Measurements from ENCODE around the gene SELENON. TPM values are rescaled to one million over a fixed set of nuclear protein-coding genes. Genes with fewer than 3 reads are reported as not detected.

Gene SELENON
- total RNA-seq, 1 donor from 2014 or later, result 64.1 TPM

DNA sequence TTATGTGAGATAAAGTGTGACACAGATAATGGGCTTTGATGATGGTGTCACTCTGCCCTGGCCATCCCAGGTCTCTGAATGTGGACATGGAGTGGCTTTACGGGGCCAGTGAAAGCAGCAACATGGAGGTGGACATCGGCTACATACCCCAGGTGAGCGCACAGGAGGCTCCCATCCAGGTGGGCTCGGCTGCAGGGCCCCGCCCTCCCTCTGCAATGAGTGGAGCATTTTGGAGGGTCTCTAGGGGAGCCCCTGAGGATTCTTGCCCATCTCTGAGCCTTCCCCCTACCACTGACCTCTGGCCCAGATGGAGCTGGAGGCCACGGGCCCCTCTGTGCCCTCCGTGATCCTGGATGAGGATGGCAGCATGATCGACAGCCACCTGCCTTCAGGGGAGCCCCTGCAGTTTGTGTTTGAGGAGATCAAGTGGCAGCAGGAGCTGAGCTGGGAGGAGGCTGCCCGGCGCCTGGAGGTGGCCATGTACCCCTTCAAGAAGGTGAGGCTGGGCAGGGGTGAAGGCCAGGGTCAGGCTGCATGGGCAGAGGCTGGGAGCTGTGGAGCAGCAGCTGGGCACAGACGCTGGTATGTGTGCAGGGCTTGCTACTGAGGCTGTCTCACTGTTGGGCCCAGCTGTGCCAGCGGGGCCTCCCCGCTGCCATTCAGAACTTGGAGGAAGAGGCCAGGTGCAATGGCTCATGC, 11.5 kb downstream of the SELENON start:
- Mint-ChIP-seq H3K27me3 (ENCODE audit: low read depth, unreplicated experiment) (no peaks in the 10 kb centered on the region), H3K27ac (ENCODE audit: unreplicated experiment) (no peak overlapping the region), H3K4me3 (ENCODE audit: unreplicated experiment) (no peak overlapping the region), H3K4me1 (ENCODE audit: low read depth, unreplicated experiment) (no peaks in the 10 kb centered on the region), H3K36me3 (ENCODE audit: low read depth, unreplicated experiment) (peaks cover 10% of the 10 kb centered on the region), H3K9me3 (ENCODE audit: unreplicated experiment) (peaks cover 2% of the 10 kb centered on the region)
- Histone ChIP-seq H3K79me2 (ENCODE audit: insufficient read depth, low read length) (no peaks in the 10 kb centered on the region), H3K36me3 (ENCODE audit: insufficient read depth, low read length) (peaks cover 3% of the 10 kb centered on the region), H3K9me3 (ENCODE audit: insufficient read depth, low read depth, low read length) (no peaks in the 10 kb centered on the region), H3K9ac (ENCODE audit: low read length) (peak overlapping the region; percentile 46), H3K4me3 (ENCODE audit: insufficient read depth, low read depth, low read length) (no peak overlapping the region), H3K4me1 (ENCODE audit: insufficient read depth, low read length) (peaks cover under 1% of the 10 kb centered on the region), H3K27me3 (ENCODE audit: insufficient read depth, low read length) (no peaks in the 10 kb centered on the region), H4K20me1 (ENCODE audit: insufficient read depth, low read length) (peaks cover 18% of the 10 kb centered on the region), H3K4me2 (ENCODE audit: low read length) (no peak overlapping the region), H3K27ac (ENCODE audit: low read depth, low read length) (no peak overlapping the region), H2AFZ (ENCODE audit: low read depth, low read length) (no peak overlapping the region)
- DNase-seq (ENCODE audit: low read depth) (no peak), FAIRE-seq (no peak)
- no peak for TF ChIP-seq EZH2 (IDR thresholded peaks at IDR 0.05; ENCODE audit: insufficient read depth, low read length)
- TF ChIP-seq, protein P1, sequence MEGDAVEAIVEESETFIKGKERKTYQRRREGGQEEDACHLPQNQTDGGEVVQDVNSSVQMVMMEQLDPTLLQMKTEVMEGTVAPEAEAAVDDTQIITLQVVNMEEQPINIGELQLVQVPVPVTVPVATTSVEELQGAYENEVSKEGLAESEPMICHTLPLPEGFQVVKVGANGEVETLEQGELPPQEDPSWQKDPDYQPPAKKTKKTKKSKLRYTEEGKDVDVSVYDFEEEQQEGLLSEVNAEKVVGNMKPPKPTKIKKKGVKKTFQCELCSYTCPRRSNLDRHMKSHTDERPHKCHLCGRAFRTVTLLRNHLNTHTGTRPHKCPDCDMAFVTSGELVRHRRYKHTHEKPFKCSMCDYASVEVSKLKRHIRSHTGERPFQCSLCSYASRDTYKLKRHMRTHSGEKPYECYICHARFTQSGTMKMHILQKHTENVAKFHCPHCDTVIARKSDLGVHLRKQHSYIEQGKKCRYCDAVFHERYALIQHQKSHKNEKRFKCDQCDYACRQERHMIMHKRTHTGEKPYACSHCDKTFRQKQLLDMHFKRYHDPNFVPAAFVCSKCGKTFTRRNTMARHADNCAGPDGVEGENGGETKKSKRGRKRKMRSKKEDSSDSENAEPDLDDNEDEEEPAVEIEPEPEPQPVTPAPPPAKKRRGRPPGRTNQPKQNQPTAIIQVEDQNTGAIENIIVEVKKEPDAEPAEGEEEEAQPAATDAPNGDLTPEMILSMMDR (IDR thresholded peaks at IDR 0.05; ENCODE audit: insufficient read depth, low read depth, low read length), result no peak

DNA sequence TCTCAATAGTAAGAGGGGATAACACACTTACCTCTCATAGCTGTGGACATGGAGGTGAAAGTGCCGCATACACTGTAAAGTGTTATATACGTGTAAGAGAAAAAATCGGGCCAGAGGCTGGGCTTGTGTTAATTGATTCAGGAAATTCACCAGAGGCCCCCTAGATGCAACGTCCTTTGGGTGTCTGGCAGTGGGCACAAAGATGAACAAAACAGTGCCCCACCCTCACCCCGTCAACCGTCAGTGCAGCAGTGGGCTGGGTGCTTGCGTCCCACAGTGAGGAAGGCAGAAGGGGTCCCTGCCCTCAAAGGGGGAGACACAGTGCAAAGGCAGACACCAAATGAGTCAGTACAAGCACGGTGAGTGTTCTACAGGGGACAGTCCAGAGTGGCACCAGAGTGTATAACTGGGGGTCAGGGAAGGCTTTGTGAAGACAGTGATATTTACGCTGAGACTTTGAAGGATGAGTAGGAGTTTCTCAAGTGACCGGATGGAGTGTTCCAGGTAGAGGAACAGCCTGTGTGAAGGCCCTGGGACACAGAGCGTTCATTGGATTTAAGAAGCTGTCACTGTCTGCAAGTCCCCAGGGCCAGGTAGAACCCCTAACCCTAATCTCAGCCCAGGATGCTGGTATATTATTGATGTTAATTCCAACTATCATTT, 13.2 kb downstream of the SELENON start:
- no peak overlapping the region for H3K9ac ChIP-seq (ENCODE audit: low read length)
- H3K4me3 ChIP-seq (ENCODE audit: insufficient read depth, low read depth, low read length), result no peak overlapping the region
- Mint-ChIP-seq H3K27ac (ENCODE audit: unreplicated experiment) (no peak overlapping the region), H3K27me3 (ENCODE audit: low read depth, unreplicated experiment) (no peaks in the 10 kb centered on the region), H3K9me3 (ENCODE audit: unreplicated experiment) (peaks cover 2% of the 10 kb centered on the region), H3K4me1 (ENCODE audit: low read depth, unreplicated experiment) (peaks cover 4% of the 10 kb centered on the region), H3K36me3 (ENCODE audit: low read depth, unreplicated experiment) (peaks cover 10% of the 10 kb centered on the region), H3K4me3 (ENCODE audit: unreplicated experiment) (no peak overlapping the region)
- H3K4me2 ChIP-seq (ENCODE audit: low read length), result no peak overlapping the region
- no peaks in the 10 kb centered on the region for H3K36me3 ChIP-seq (ENCODE audit: insufficient read depth, low read length)
- DNase-seq (ENCODE audit: low read depth) (no peak), FAIRE-seq (no peak)
- no peak overlapping the region for H3K27ac ChIP-seq (ENCODE audit: low read depth, low read length)
- no peaks in the 10 kb centered on the region for H3K79me2 ChIP-seq (ENCODE audit: insufficient read depth, low read length)
- H3K4me1 ChIP-seq (ENCODE audit: insufficient read depth, low read length), result no peaks in the 10 kb centered on the region
- no peaks in the 10 kb centered on the region for H3K9me3 ChIP-seq (ENCODE audit: insufficient read depth, low read depth, low read length)
- no peak overlapping the region for H2AFZ ChIP-seq (ENCODE audit: low read depth, low read length)
- H4K20me1 ChIP-seq (ENCODE audit: insufficient read depth, low read length), result peaks cover 13% of the 10 kb centered on the region
- no peaks in the 10 kb centered on the region for H3K27me3 ChIP-seq (ENCODE audit: insufficient read depth, low read length)
- TF ChIP-seq, protein P1 (IDR thresholded peaks at IDR 0.05; ENCODE audit: insufficient read depth, low read depth, low read length), result no peak
- no peak for TF ChIP-seq EZH2 (IDR thresholded peaks at IDR 0.05; ENCODE audit: insufficient read depth, low read length)
